GM12878 (cell line): ENCODE data around the gene AKAP13. TPM values are rescaled to one million over a fixed set of nuclear protein-coding genes. Genes with fewer than 3 reads are reported as not detected.

Experiments
- ATAC-seq: fragments of 200-7000 bp; cut with Tn5 transposase; 3 replicates; pipeline ENCODE4 v1.9.1; 2020; ENCODE audit warnings: mild to moderate bottlenecking, moderate library complexity
- BruUV-seq: library from RNA; stranded (reverse); fragments of 400-500 nt; replicated peaks from 2 replicates; lab custom pipeline; 2021; lab: Mats Ljungman, UMichigan
- CTCF ChIA-PET: fragments of 300-600 bp; sonication (Branson Sonifier 250); formaldehyde crosslinking; extraction: SDS; loops from one replicate; lab custom pipeline; 2021; ENCODE audit warnings: inconsistent platforms; lab: Yijun Ruan, JAX
- POLR2A ChIA-PET: fragments of 350-600 bp; formaldehyde crosslinking; extraction: SDS; loops from one replicate; lab custom pipeline; 2021; ENCODE audit warnings: inconsistent platforms; lab: Charles Lee
- RAD21 ChIA-PET: fragments of 300-600 bp; sonication (Branson Sonifier 250); formaldehyde crosslinking; loops from one replicate; lab custom pipeline; 2023; ENCODE audit warnings: antibody characterized with exemption; ENCODE audit not compliant: unreplicated experiment; lab: Charles Lee
- SMC1A ChIA-PET: fragments of 300-600 bp; sonication (Branson Sonifier 250); formaldehyde crosslinking; loops from one replicate; lab custom pipeline; 2023; ENCODE audit not compliant: unreplicated experiment, uncharacterized antibody; lab: Charles Lee
- DNase-seq: peaks from one replicate; pipeline ENCODE4 v3.0.0-alpha.2; 2011; ENCODE audit warnings: low read depth, low spot score
- FAIRE-seq: peaks from 3 replicates; lab custom pipeline; 2011; peaks lifted over from hg19 to GRCh38; lab: Jason Lieb, UNC
- H2AFZ ChIP-seq: 2 replicates; pipeline ENCODE4 v1.6.0; 2011; ENCODE audit warnings: low read depth, low read length, control low read depth; ENCODE audit not compliant: control insufficient read depth
- H3K27ac ChIP-seq: 2 replicates; pipeline ENCODE4 v1.5.1; 2011; ENCODE audit warnings: control low read depth; ENCODE audit not compliant: control insufficient read depth, insufficient read depth
- H3K27me3 ChIP-seq, 2 experiments: replicated peaks in 1 of 2; 2 replicates each; pipeline versions ENCODE4 v1.6.0 to v1.6.1; 2011; ENCODE audit warnings: low read length in 1 of 2; ENCODE audit not compliant: control insufficient read depth in 2 of 2, insufficient read depth in 2 of 2
- H3K36me3 ChIP-seq, 2 experiments: 2 replicates each; pipeline ENCODE4 v1.5.1; 2011; ENCODE audit warnings: low read length in 1 of 2; ENCODE audit not compliant: control insufficient read depth in 2 of 2, insufficient read depth in 2 of 2
- H3K4me1 ChIP-seq: 2 replicates; pipeline ENCODE4 v1.6.1; 2011; ENCODE audit warnings: mild to moderate bottlenecking, low read length, moderate library complexity, mixed read lengths; ENCODE audit not compliant: control insufficient read depth, insufficient read depth
- H3K4me2 ChIP-seq: 2 replicates; pipeline ENCODE4 v1.6.0; 2011; ENCODE audit warnings: control low read depth; ENCODE audit not compliant: control insufficient read depth, insufficient read depth
- H3K4me3 ChIP-seq: fragments of 200-600 bp; sonication (generic); 2 replicates; pipeline ENCODE4 v1.5.1; 2016
- H3K79me2 ChIP-seq: 2 replicates; pipeline ENCODE4 v1.6.0; 2011; ENCODE audit warnings: low read length; ENCODE audit not compliant: control insufficient read depth, insufficient read depth
- H3K9ac ChIP-seq: 2 replicates; pipeline ENCODE4 v1.8.0; 2011; ENCODE audit warnings: low read length, control low read depth, mixed read lengths; ENCODE audit not compliant: control insufficient read depth, insufficient read depth
- H3K9me3 ChIP-seq: replicated peaks from 3 replicates; pipeline ENCODE4 v1.5.1; 2011; ENCODE audit warnings: mild to moderate bottlenecking, low read length; ENCODE audit not compliant: control insufficient read depth, insufficient read depth
- H4K20me1 ChIP-seq: 2 replicates; pipeline ENCODE4 v1.6.0; 2011; ENCODE audit not compliant: control insufficient read depth, insufficient read depth
- CREB1 ChIP-seq: IDR thresholded peaks from 2 replicates; pipeline ENCODE4 v1.6.1; 2012; ENCODE audit warnings: low read depth, mild to moderate bottlenecking, inconsistent platforms
- EGR1 ChIP-seq, 2 experiments: IDR thresholded peaks; 1 replicate in 1 of 2; 2 replicates in 1 of 2; pipeline ENCODE4 v1.6.1; 2011 to 2012; ENCODE audit warnings: low read depth in 2 of 2, low read length in 2 of 2, borderline replicate concordance in 1 of 2, mild to moderate bottlenecking in 1 of 2, moderate library complexity in 1 of 2
- GATAD2B ChIP-seq: fragments of 450-650 bp; conservative IDR thresholded peaks from 2 replicates; pipeline ENCODE4 v1.6.1; 2017; ENCODE audit warnings: low read depth, mild to moderate bottlenecking, moderate library complexity
- HDGF ChIP-seq: fragments of 450-650 bp; IDR thresholded peaks from 2 replicates; pipeline ENCODE4 v1.6.1; 2016; ENCODE audit warnings: antibody characterized with exemption
- IRF4 ChIP-seq: IDR thresholded peaks from 2 replicates; pipeline ENCODE4 v1.6.1; 2011; ENCODE audit warnings: low read depth, low read length
- NR2C1 ChIP-seq: fragments of 450-650 bp; IDR thresholded peaks from 2 replicates; pipeline ENCODE4 v1.6.1; 2017; ENCODE audit warnings: antibody characterized with exemption, mild to moderate bottlenecking, moderate library complexity
- NR2C2 ChIP-seq: IDR thresholded peaks from 2 replicates; pipeline ENCODE4 v1.6.1; 2011; ENCODE audit warnings: borderline replicate concordance, low read depth; ENCODE audit not compliant: control insufficient read depth, insufficient read length
- NR2F1 ChIP-seq: fragments of 450-650 bp; conservative IDR thresholded peaks from 2 replicates; pipeline ENCODE4 v1.6.1; 2017; ENCODE audit warnings: mild to moderate bottlenecking
- STAT1 ChIP-seq: fragments of 450-650 bp; conservative IDR thresholded peaks from 2 replicates; pipeline ENCODE4 v1.6.1; 2014; ENCODE audit warnings: antibody characterized with exemption, mild to moderate bottlenecking
- TBL1XR1 ChIP-seq: IDR thresholded peaks from 2 replicates; pipeline ENCODE4 v1.6.1; 2012; ENCODE audit warnings: low read depth, low read length, improper control_type of control experiment
- WRNIP1 ChIP-seq: IDR thresholded peaks from 2 replicates; pipeline ENCODE4 v1.6.1; 2011; ENCODE audit warnings: low read depth, low read length, improper control_type of control experiment, borderline replicate concordance
- WGBS: methylation state at CpG from one replicate; pipeline ENCODE4 v1.1.6; 2016; ENCODE audit warnings: low lambda C conversion rate; ENCODE audit not compliant: insufficient replicate concordance, insufficient coverage; ENCODE audit errors: missing lambda C conversion rate; 5-methylcytosine and 5-hydroxymethylcytosine counted together
- in situ Hi-C: fragments of 300-500 bp; cut with MboI; formaldehyde crosslinking; loops from 9 replicates; pipeline ENCODE4 v1.14.3; 2018; ENCODE audit warnings: mixed read lengths
- intact Hi-C: fragments of 100-400 bp; cut with micrococcal nuclease; formaldehyde crosslinking; loops from one replicate; pipeline ENCODE4 v1.14.2; 2022; ENCODE audit not compliant: unreplicated experiment
- polyA plus RNA-seq, 11 experiments: library from polyadenylated mRNA; depleted of rRNA in 4 of 11; unstranded in 6 of 11; stranded (reverse) in 5 of 11; fragments of >200 nt; fragmentation: Nextera tagmentation in 4 of 11; fragmentation: Illumina TruSeq in 1 of 11; extraction: Ambion mirVana in 4 of 11; extraction: Trizol in 1 of 11; gene quantifications; 1 replicate in 1 of 11; 2 replicates in 10 of 11; pipeline versions ENCODE4 v1.2.1 to v1.2.3, GENCODE V29; 2011 to 2016; ENCODE audit warnings: inconsistent platforms in 2 of 11, missing spikeins in 2 of 11, low read depth in 1 of 11
- total RNA-seq, 4 experiments: library from RNA; depleted of rRNA in 3 of 4; stranded (reverse); fragments of >200 nt in 3 of 4; fragmentation: Illumina TruSeq in 1 of 4; extraction: Trizol in 1 of 4; gene quantifications; 2 replicates each; pipeline versions ENCODE4 v1.2.1 to v1.2.3, GENCODE V29; 2013 to 2021
- TF ChIP-seq, protein P1 (sequence below): fragments of 450-650 bp; IDR thresholded peaks from 2 replicates; pipeline ENCODE4 v1.6.1; 2017; ENCODE audit warnings: antibody characterized with exemption, mild to moderate bottlenecking, moderate library complexity
- TF ChIP-seq, protein P2 (sequence below): fragments of 450-650 bp; IDR thresholded peaks from 2 replicates; pipeline ENCODE4 v1.6.1; 2014; ENCODE audit warnings: mild to moderate bottlenecking
- TF ChIP-seq, protein P3 (sequence below): fragments of 450-650 bp; IDR thresholded peaks from 2 replicates; pipeline ENCODE4 v1.6.1; 2018; ENCODE audit warnings: mild to moderate bottlenecking, low read depth, moderate library complexity; ENCODE audit not compliant: partially characterized antibody
- TF ChIP-seq, protein P4 (sequence below): IDR thresholded peaks from 2 replicates; pipeline ENCODE4 v1.6.1; 2012; ENCODE audit warnings: low read length, inconsistent platforms

The AKAP13 gene
- total and polyA plus RNA-seq, 10 of the 15 experiments (the other 5 are each of a cell fraction or from before 2014, with no cell fraction given), result 14.4 to 74.9 (median 55.1) TPM

DNA sequence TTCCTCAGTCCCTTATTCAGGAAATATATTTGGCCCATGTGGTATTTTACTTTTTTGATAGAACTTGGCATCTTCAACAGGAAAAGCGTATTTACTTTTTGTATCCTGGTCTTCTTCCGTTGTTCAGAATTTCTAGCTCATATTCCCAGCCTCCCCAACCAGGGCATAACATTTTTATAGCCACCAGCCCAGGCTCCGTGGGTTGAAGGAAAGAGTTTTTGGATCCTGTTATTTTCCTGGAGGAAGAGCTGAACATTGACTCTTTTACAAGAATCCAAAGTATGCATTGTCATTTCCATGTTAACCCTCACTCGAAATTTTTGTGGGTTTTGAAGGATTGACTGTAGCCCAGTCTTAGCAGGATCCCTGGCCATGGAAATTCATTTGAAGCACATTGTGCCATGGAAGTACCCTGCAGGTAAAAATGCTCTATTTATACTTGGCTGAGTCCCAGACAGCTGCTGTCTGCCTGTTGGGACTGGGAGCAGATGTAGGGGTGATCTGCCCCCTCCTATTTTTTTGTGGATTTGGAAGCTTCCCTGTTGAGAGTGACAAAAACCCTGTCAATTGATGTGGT, 98.8 kb downstream of the AKAP13 start:
- ChIA-PET RAD21 (interaction anchor here (1.1 kb wide), 1 partner anchor 183 kb away, joined by 4 read pairs; no protein-coding TSS in a partner anchor), POLR2A (interaction anchor here (1.1 kb wide), 1 partner anchor 78 kb away, joined by 3 read pairs; no protein-coding TSS in a partner anchor), SMC1A (interaction anchor here (0.7 to 1.4 kb wide), 8 partner anchors 9 to 182 kb away, joined by 3 to 5 read pairs (median 4); no protein-coding TSS in a partner anchor), CTCF (interaction anchor here (1.1 to 1.3 kb wide), 3 partner anchors 10 to 26 kb away, joined by 3 to 6 read pairs (median 5); no protein-coding TSS in a partner anchor)
- in situ Hi-C loops, result no loop called here
- H3K4me2 ChIP-seq, result no peak overlapping the region
- peaks cover 61% of the 10 kb centered on the region for H3K79me2 ChIP-seq
- DNase-seq (no peak), ATAC-seq (no peak), FAIRE-seq (no peak)
- BruUV-seq, result no TSS peak
- peaks cover 36% of the 10 kb centered on the region for H3K4me1 ChIP-seq
- no peaks in the 10 kb centered on the region for H4K20me1 ChIP-seq
- H3K27me3 ChIP-seq, result no peaks in the 10 kb centered on the region
- H3K9ac ChIP-seq, result no peak overlapping the region
- WGBS, result 73% methylated on average over 4 of the region's 4 CpGs
- H2AFZ ChIP-seq, result no peak overlapping the region
- H3K4me3 ChIP-seq, result no peak overlapping the region
- intact Hi-C loops, result loop anchor here (5.0 kb wide), 1 partner anchor 67 kb away; no protein-coding TSS in a partner anchor
- no peak overlapping the region for H3K27ac ChIP-seq
- no peaks in the 10 kb centered on the region; a peak in 1 of 4 replicates for H3K36me3 ChIP-seq
- H3K9me3 ChIP-seq, result no peaks in the 10 kb centered on the region
- TF ChIP-seq, protein P1, sequence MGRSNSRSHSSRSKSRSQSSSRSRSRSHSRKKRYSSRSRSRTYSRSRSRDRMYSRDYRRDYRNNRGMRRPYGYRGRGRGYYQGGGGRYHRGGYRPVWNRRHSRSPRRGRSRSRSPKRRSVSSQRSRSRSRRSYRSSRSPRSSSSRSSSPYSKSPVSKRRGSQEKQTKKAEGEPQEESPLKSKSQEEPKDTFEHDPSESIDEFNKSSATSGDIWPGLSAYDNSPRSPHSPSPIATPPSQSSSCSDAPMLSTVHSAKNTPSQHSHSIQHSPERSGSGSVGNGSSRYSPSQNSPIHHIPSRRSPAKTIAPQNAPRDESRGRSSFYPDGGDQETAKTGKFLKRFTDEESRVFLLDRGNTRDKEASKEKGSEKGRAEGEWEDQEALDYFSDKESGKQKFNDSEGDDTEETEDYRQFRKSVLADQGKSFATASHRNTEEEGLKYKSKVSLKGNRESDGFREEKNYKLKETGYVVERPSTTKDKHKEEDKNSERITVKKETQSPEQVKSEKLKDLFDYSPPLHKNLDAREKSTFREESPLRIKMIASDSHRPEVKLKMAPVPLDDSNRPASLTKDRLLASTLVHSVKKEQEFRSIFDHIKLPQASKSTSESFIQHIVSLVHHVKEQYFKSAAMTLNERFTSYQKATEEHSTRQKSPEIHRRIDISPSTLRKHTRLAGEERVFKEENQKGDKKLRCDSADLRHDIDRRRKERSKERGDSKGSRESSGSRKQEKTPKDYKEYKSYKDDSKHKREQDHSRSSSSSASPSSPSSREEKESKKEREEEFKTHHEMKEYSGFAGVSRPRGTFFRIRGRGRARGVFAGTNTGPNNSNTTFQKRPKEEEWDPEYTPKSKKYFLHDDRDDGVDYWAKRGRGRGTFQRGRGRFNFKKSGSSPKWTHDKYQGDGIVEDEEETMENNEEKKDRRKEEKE, result no peak
- no peak for TF ChIP-seq CREB1
- no peak for TF ChIP-seq EGR1 (IDR thresholded peaks at IDR 0.05; ENCODE audit: borderline replicate concordance in 1 of 2, low read depth in 2 of 2, low read length in 2 of 2)
- TF ChIP-seq HDGF, result no peak
- TF ChIP-seq, protein P2, sequence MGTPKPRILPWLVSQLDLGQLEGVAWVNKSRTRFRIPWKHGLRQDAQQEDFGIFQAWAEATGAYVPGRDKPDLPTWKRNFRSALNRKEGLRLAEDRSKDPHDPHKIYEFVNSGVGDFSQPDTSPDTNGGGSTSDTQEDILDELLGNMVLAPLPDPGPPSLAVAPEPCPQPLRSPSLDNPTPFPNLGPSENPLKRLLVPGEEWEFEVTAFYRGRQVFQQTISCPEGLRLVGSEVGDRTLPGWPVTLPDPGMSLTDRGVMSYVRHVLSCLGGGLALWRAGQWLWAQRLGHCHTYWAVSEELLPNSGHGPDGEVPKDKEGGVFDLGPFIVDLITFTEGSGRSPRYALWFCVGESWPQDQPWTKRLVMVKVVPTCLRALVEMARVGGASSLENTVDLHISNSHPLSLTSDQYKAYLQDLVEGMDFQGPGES, result no peak
- TF ChIP-seq NR2C2, result no peak
- no peak for TF ChIP-seq WRNIP1
- no peak for TF ChIP-seq NR2F1
- TF ChIP-seq, protein P3, sequence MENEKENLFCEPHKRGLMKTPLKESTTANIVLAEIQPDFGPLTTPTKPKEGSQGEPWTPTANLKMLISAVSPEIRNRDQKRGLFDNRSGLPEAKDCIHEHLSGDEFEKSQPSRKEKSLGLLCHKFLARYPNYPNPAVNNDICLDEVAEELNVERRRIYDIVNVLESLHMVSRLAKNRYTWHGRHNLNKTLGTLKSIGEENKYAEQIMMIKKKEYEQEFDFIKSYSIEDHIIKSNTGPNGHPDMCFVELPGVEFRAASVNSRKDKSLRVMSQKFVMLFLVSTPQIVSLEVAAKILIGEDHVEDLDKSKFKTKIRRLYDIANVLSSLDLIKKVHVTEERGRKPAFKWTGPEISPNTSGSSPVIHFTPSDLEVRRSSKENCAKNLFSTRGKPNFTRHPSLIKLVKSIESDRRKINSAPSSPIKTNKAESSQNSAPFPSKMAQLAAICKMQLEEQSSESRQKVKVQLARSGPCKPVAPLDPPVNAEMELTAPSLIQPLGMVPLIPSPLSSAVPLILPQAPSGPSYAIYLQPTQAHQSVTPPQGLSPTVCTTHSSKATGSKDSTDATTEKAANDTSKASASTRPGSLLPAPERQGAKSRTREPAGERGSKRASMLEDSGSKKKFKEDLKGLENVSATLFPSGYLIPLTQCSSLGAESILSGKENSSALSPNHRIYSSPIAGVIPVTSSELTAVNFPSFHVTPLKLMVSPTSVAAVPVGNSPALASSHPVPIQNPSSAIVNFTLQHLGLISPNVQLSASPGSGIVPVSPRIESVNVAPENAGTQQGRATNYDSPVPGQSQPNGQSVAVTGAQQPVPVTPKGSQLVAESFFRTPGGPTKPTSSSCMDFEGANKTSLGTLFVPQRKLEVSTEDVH, result no peak
- TF ChIP-seq TBL1XR1, result no peak
- TF ChIP-seq, protein P4, sequence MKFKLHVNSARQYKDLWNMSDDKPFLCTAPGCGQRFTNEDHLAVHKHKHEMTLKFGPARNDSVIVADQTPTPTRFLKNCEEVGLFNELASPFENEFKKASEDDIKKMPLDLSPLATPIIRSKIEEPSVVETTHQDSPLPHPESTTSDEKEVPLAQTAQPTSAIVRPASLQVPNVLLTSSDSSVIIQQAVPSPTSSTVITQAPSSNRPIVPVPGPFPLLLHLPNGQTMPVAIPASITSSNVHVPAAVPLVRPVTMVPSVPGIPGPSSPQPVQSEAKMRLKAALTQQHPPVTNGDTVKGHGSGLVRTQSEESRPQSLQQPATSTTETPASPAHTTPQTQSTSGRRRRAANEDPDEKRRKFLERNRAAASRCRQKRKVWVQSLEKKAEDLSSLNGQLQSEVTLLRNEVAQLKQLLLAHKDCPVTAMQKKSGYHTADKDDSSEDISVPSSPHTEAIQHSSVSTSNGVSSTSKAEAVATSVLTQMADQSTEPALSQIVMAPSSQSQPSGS, result no peak
- no peak for TF ChIP-seq NR2C1
- TF ChIP-seq IRF4, result no peak
- no peak for TF ChIP-seq GATAD2B
- no peak for TF ChIP-seq STAT1
